Measurements from ENCODE around the gene YPEL2.
A peak's percentile ranks its signal among the peaks of the same experiment; 100 is the strongest.
"Not testable (repeated sequence)": the region's sequence is repeated elsewhere in the genome, so short reads cannot be mapped to it uniquely, and the experiment has no call there.

Gene YPEL2, protein sequence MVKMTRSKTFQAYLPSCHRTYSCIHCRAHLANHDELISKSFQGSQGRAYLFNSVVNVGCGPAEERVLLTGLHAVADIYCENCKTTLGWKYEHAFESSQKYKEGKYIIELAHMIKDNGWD

GRCh38 chr17:59331129-59331928 is at the start of gene YPEL2:
Gene YPEL2 (plus strand): TSS chr17:59331655. CDS start chr17:59353410, 21,755 bp downstream.
- DNase-seq = peak; percentile 80 to 82

- DNase-seq = no peak
Observed at GRCh38 chr17:59284317-59284716, 47.1 kb upstream of the YPEL2 start.

- peak in 1 of 2 donors; percentile 33 for DNase-seq
Observed at GRCh38 chr17:59287452-59287851, 44.0 kb upstream of the YPEL2 start.

- DNase-seq = no peak
Observed at GRCh38 chr17:59287891-59288290, 43.6 kb upstream of the YPEL2 start.

- no peak for DNase-seq
Observed at GRCh38 chr17:59289981-59290301, 41.5 kb upstream of the YPEL2 start.

GRCh38 chr17:59290302-59290998 is 41.0 kb upstream of the YPEL2 start:
- DNase-seq = not testable (repeated sequence)

GRCh38 chr17:59292174-59292523 is 39.3 kb upstream of the YPEL2 start:
- no peak for DNase-seq

DNA sequence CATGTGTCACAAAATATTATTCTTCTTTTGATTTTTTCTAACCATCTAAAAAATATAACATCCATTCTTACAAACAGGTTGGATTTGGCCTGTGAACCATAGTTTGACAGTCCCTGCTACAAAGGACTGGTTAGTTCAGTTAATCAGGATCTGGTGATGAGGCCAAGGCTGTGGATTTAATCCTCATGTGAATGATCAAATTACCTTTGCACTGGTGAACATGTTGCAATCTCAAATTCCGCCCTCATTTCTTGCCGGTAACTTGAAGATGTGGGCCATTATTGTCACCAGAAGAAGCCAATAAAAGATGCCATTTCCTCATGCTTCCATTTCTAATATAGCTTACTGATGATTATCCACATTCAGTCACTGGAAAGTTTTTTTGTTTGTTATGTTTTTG is 35.3 kb upstream of the YPEL2 start:
- DNase-seq = no peak

GRCh38 chr17:59298521-59298920 is 32.9 kb upstream of the YPEL2 start:
- no peak for DNase-seq

DNA sequence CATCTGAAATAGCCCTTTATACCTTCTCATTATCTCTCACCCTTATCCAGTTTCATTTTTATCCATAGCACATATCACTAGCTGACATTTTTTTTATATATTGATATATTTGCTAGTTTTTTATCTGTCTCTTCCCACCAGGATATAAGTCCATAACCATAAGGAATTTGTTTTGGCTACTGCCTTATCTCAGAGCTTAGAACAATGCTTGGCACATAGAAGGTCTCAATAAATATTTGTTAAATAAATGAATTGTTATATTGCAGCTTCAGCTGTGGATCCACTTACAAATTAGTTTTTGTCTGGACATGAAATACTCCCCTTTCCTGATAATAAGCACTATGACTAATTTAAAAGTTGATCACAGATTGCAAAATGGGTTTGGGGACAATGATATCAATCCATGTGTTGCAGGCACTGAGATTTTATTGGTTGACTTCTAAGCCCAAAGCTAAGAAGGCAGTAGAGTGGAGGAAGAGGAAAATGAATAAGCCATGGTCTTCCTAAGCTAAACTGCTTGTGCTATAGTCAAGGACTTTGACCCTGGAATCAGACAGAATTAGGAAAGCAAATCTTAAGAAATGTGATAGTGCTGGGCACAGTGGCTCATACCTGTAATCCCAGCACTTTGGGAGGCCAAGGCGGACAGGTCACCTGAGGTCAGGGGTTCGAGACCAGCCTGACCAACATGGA is 31.9 kb upstream of the YPEL2 start:
- no peak for DNase-seq

GRCh38 chr17:59300941-59301340 is 30.5 kb upstream of the YPEL2 start:
- peak; percentile 20 to 53 for DNase-seq

DNA sequence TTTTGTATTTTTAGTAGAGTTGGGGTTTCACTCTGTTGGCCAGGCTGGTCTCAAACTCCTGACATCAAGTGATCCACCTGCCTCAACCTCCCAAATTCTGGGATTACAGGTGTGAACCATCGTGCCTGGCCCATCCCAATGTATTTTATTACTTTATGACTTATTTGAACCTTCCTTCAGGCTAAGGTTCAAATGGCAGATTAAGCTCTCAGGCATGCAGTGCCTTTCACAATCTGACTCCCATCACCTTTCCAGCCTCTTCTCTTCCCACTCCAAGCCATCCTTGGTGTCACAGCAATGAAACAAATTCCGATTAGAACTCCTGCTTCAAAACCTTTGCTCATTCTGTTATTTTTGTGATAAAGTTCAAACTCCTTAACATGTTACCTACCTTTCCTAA is 26.6 kb upstream of the YPEL2 start:
- DNase-seq = no peak

- DNase-seq = no peak
Observed at GRCh38 chr17:59310263-59310920, 21.1 kb upstream of the YPEL2 start.

DNA sequence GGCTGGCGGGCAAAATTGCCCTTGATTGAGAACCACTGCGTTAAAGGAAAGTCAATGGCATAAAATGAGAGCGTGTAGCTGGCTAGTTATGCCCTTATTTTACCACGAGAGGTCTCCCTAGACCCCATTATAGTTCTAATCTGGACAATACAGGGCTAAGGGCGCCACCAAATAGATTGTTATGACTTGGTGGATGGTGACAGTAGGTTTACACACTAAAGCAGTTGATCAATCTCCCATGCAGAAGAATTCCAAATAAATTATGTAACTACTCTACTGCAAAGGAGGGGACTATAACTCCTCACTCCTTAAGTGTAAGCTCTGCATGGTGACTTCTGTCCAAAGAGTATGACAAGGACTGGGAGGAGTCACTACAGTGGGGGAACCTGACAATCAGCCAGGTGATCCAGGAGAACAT is 20.4 kb upstream of the YPEL2 start:
- peak; percentile 48 to 86 for DNase-seq

- not testable (repeated sequence) for DNase-seq
Observed at GRCh38 chr17:59311521-59311920, 19.9 kb upstream of the YPEL2 start.

DNA sequence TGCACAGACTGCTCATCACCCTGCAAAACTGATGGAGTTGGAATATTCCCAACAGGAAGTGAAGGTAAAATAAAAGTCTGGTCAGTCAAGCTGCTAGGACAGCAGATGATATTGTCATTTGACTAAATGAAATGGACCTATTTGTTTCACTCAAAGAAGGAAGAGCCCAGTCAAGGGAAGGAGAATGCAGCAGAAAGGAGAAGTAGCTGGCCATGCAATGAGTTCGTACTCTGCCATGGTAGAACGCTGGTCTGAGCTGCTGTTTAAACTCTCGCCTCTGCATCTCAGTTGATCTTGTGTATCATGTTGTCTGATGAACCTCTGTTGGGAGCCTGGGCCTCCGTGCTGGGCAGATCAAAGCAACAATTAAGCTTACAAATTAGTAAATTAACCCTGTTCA is 15.6 kb upstream of the YPEL2 start:
- peak; percentile 15 to 28 for DNase-seq

DNA sequence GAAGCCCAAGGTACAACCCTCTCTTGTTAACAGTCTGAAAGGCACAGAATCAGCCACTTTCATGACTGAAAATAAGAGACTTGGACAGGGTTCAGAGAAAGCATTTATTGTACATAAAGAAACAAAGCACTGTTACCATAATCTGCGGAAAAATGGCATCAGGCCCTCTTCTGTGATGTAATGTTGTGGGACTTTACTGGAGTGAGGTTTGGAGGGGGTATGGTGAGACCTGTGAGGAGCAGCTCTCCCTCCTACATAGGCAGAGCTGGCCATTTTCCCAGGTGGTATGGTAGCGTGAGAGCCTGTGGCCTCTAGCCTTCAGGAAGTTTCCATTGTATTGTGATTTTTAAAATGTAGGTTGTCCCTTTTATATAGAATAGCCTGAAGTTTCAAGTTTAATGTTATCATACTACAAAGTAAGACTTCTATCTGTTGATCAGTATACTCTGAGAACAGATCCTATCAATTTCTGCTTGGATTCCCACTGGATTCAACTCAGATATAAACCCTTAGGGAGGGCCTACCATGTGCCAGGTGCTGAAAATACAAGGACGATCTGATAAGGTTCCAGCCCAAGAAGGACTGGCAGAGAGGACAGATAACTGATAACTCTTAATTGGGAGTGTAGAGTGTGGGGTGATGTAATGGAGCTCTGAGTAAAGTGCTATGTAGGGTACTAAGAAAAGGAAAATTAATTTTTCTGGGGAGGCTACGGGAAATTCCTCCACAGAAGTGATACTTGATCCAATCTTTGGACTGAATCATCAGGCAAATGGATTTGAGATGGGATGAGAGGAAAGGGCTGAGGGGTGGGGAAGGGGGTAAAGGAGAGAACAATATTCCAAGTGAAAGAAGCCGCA is 4.1 kb upstream of the YPEL2 start:
- DNase-seq = no peak

- no peak for DNase-seq
Observed at GRCh38 chr17:59327981-59328290, 3.5 kb upstream of the YPEL2 start.

GRCh38 chr17:59328601-59329000 is 2.9 kb upstream of the YPEL2 start:
- DNase-seq = no peak

GRCh38 chr17:59329176-59330052 is 2.0 kb upstream of the YPEL2 start:
- DNase-seq = peak; percentile 70 to 74
